DOHH2 (cell line): ENCODE data around the gene STK32B.

Experiments used
- EZH2phosphoT487 ChIP-seq: fragments of 200-600 bp; sonication (generic); IDR thresholded peaks from 2 replicates; pipeline ENCODE4 v1.6.1; 2017; ENCODE audit warnings: borderline replicate concordance, mild to moderate bottlenecking, antibody characterized with exemption, low read length, moderate library complexity, mixed read lengths
- TF ChIP-seq, protein P1 (sequence below): fragments of 200-600 bp; sonication (generic); IDR thresholded peaks from one replicate; pipeline ENCODE4 v1.5.1; 2014; ENCODE audit warnings: antibody characterized with exemption, mild to moderate bottlenecking, low read depth, low read length; ENCODE audit not compliant: poor library complexity, severe bottlenecking

DNA sequence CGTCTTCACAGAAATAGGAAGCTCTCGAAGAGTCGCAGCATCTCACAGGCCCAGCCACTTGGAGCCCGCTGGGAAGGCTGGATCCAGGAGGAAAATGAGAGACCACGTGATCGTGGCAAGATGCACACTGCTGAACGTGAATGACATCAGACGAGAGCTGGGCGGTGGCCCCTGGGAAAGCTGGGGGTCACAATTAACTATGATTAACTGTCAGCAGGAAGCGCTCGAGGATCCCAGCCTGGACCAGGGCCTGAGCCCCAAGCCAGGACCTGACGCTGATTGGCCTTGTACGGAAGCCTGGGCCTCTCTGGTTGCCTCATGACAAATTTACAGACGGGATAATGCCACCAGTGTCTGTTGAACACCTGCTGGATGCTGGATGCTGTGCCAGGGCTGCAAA is 335.6 kb downstream of the STK32B start:
- TF ChIP-seq, protein P1, sequence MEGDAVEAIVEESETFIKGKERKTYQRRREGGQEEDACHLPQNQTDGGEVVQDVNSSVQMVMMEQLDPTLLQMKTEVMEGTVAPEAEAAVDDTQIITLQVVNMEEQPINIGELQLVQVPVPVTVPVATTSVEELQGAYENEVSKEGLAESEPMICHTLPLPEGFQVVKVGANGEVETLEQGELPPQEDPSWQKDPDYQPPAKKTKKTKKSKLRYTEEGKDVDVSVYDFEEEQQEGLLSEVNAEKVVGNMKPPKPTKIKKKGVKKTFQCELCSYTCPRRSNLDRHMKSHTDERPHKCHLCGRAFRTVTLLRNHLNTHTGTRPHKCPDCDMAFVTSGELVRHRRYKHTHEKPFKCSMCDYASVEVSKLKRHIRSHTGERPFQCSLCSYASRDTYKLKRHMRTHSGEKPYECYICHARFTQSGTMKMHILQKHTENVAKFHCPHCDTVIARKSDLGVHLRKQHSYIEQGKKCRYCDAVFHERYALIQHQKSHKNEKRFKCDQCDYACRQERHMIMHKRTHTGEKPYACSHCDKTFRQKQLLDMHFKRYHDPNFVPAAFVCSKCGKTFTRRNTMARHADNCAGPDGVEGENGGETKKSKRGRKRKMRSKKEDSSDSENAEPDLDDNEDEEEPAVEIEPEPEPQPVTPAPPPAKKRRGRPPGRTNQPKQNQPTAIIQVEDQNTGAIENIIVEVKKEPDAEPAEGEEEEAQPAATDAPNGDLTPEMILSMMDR, result no peak
- TF ChIP-seq EZH2phosphoT487, result no peak
